GM19324 (cell line): ENCODE measurements around the gene GEMIN8.

Source experiments
- ATAC-seq: cut with Tn5 transposase; IDR thresholded peaks from one replicate; pipeline ENCODE4 v1.9.1; 2021; ENCODE audit warnings: mild to moderate bottlenecking, moderate library complexity; ENCODE audit not compliant: unreplicated experiment, low FRiP score

GEMIN8 gene

GRCh38 chrX:14029425-14030173 lies at the start of gene GEMIN8:
TSS of gene GEMIN8 (minus strand) at chrX:14029892. CDS start at chrX:14021478, 8,414 bp downstream.
- ATAC-seq: peak; percentile 98

DNA sequence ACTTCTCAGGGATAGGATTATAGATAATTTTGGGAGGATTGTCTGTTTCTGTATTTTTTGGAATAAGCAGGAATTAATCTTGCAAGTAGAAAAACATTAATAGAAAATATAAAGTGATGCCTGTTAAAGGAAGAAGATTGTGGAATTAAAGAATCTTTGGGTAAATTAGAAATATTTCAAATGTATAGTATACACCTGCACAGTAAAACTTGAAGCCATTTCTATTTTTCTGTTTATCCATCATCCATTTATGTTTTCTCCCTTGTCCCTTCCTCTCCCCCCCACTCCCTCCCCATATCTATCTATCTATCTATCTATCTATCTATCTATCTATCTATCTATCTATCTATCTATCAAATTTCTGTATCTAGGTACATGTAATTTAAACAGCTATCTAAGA lies 46.9 kb upstream of the GEMIN8 start:
- no peak for ATAC-seq

DNA sequence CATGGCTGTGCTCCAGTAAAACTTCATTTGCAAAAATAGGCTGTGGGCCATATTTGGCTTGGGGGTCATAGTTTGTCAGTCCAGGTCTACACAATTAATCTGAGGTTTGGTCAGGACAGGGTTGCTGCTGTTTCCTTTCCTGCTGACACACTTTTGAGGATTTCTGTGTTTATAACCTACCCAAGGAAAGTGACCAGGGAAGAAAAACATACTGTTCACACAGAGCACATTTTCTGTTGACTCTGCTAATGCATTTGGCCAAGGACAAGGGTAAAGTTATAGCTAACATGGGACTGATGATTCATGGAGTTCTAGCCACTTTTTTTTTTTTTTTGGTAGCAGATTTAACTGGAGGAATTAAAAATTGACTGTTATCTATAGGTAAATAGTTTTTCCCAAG lies 43.9 kb upstream of the GEMIN8 start:
- ATAC-seq: no peak

- ATAC-seq: no peak
Observed at GRCh38 chrX:14073071-14073470, 43.4 kb upstream of the GEMIN8 start.

DNA sequence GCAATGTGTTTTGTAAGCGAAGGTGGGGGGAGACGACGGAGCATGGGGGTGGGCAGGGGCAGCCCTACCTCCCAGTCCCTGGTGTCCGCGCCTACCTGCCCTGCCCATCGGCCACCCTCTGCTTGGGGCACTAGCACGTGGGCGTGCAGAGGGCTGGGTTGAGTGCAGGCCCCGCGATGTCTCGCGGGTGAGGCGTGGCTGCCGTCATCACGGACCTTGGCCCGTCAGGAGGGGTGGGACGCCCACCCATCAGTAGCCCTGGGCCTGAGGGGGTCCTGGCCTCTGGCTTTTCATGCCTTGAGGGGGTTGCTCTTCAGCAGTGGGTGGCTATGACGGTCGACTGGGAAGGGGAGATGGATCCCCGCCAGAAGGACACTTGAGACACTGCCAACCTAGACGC lies 36.1 kb upstream of the GEMIN8 start:
- ATAC-seq: no peak

- no peak for ATAC-seq
Observed at GRCh38 chrX:14064626-14065432, 35.1 kb upstream of the GEMIN8 start.

DNA sequence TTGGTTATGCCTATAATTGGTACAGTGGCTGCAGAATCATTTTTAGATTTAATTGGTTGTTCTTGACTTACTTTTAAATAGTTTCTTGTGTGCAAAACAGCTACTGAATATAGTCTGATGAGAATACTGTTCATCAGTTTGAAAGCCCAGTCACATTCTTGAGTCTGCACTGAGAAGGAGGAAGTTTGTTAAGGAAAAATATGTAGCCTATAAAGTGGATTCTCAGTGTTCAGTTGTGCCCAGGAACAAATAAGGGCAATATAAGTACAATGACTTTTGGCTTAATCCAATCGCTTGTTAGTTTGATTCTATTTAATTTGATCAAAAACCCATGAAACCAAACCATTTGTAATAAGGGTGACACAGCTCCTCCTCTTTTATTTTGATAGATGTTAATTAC lies 32.8 kb upstream of the GEMIN8 start:
- ATAC-seq: no peak

GRCh38 chrX:14056206-14056605 lies 26.5 kb upstream of the GEMIN8 start:
- no peak for ATAC-seq

GRCh38 chrX:14051416-14051815 lies 21.7 kb upstream of the GEMIN8 start:
- ATAC-seq: no peak

DNA sequence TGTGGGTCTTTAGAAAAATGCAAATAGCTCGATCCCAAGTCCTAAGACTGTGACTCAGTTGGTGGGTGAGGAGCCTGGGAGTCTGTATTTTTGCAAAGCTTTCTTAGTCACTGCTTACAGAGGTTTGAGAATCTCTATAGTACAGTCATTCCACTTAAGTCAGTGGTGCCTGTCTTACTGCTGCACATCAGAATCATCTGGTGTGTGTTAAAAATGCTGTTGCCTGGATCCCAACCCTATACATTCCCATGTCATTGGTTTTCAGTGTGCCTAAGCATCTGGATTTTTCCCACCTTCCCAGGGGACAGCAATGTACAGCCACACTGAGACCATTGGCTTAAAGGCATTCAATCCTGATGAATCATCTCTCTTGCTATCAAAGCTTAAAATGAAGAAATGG lies 21.0 kb upstream of the GEMIN8 start:
- no peak for ATAC-seq

DNA sequence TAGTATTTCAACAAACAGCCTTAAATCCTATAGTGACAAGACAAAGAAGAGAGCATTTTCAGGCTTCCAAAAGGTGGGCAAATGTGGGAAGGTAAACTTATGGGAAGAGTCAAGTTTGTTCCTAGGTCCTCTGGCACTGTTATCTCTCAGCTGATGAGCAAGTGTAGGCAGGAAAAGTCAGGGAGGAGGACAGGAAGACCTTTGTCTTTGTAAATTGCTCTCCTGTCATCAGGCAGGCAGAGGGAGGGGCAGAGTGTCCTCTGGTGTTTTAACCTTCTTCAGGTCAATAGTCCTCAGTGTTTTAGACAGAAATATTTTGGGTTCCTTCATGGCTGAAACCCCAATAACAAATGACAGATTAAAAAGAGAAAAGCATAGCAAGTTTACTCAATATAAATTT lies 13.5 kb upstream of the GEMIN8 start:
- no peak for ATAC-seq

GRCh38 chrX:14039344-14039743 lies 9.7 kb upstream of the GEMIN8 start:
- peak; percentile 84 for ATAC-seq

DNA sequence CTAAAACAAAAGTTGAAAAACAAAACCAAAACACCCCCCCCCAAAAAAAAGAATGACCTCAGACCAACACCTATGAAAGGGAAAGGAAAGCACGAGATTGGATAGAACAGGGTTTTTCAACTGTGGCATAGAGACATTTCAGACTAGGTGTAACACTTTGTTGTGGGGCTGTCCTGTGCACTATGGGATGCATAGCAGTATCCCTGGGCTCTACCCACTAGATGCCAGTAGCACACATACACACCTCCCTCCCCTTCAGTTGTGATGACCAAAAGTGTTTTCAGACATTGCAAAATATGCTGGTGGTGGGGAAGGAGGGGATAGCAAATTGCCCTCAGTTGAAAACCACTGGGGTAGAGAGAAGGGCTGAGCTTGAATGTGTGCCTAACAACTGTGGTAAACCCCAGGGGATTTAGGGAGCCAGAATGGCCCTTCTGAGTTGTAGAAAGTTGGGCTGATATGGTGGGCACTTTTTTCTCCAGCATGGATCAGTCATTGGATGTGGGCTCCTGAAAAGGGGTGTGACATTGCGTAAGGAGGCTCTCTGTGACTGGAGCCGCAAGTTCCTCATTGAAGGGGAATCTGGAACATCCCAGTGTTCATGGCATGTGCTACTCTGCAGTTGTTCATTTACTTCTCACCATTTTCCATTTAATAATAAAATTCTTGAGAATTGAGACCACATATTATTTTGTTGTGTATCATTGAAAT lies 8.8 kb upstream of the GEMIN8 start:
- ATAC-seq: no peak

DNA sequence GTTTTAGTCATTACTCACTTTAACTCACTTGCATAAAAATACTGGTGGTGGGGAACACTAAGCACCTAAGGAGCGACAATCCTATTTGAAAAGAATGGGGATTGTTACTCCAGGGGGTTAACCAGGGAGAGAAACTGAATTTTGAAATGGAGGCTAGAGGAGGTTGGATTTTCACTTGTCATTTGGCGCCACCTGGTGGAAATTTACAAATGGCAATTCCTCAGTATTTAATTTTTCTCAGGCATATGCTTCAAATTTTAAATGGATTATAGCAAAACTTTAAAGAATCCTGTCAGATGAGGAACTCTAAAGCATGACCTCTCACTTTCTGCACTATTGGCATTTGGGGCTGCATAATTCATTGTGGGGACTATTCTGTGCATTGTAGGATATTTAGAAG lies 2.7 kb upstream of the GEMIN8 start:
- no peak for ATAC-seq

GRCh38 chrX:14030174-14030530 lies 460 bp upstream of the GEMIN8 start:
- ATAC-seq: peak; percentile 10

GRCh38 chrX:14029039-14029424 lies 660 bp downstream of the GEMIN8 start:
- no peak for ATAC-seq

DNA sequence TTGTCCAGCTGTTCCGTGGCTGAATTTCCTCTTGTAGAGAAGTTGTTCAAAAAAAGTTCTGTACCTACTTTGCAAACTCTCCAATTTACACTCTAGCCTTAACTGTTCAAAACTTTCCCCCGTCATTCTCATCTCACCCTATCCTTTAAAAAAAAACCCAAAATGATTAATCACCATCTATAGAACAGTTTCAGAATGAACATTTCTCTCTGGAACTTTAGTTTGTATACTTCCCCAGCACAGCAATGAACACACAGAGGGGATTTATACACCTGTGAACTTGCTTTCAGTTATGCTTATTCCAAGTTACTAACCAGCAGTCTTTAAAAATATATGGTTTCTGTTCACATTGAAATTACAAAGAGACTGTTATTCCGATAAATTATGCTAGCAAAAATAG lies 1.2 kb downstream of the GEMIN8 start:
- ATAC-seq: no peak

GRCh38 chrX:14027511-14028019 lies 2.1 kb downstream of the GEMIN8 start:
- no peak for ATAC-seq

- ATAC-seq: no peak
Observed at GRCh38 chrX:14027036-14027435, 2.7 kb downstream of the GEMIN8 start.

- ATAC-seq: no peak
Observed at GRCh38 chrX:14026121-14026520, 3.6 kb downstream of the GEMIN8 start.

GRCh38 chrX:14022019-14022418 lies 7.7 kb downstream of the GEMIN8 start:
- no peak for ATAC-seq
